B cell (primary cell): ENCODE results near the gene CD163. TPM values are rescaled to one million over a fixed set of nuclear protein-coding genes. Genes with fewer than 3 reads are reported as not detected.

Experiments used
- ATAC-seq: fragments of 200-7000 bp; cut with Tn5 transposase; one replicate; pipeline ENCODE4 v1.10.0; 2021; ENCODE audit warnings: low read depth, mild to moderate bottlenecking, moderate number of reproducible peaks, moderate library complexity
- CTCF ChIA-PET: fragments of 350-600 bp; sonication (Branson Sonifier 250); formaldehyde crosslinking; loops from one replicate; lab custom pipeline; 2021; ENCODE audit warnings: antibody characterized with exemption, inconsistent platforms; lab: Charles Lee
- POLR2A ChIA-PET: fragments of 350-600 bp; sonication (Branson Sonifier 250); formaldehyde crosslinking; loops from one replicate; lab custom pipeline; 2021; ENCODE audit warnings: antibody characterized with exemption; lab: Charles Lee
- DNase-seq: peaks from one replicate; pipeline ENCODE4 v3.0.0; 2013
- H2AFZ ChIP-seq: 2 replicates; pipeline ENCODE4 v1.6.1; 2012; ENCODE audit warnings: mild to moderate bottlenecking, low read depth, low read length; ENCODE audit not compliant: insufficient read depth, poor library complexity, severe bottlenecking
- H3K27ac ChIP-seq, 2 donors: 1 replicate in 1 of 2; 2 replicates in 1 of 2; pipeline ENCODE4 v1.5.1; 2012 to 2013; ENCODE audit warnings: low read length in 2 of 2, mild to moderate bottlenecking in 2 of 2, moderate library complexity in 1 of 2
- H3K27me3 ChIP-seq, 4 experiments: fragments of 200-600 bp in 1 of 4; sonication (generic) in 1 of 4; replicated peaks in 1 of 4; 1 replicate in 2 of 4; 2 replicates in 2 of 4; pipeline versions ENCODE4 v1.6.1 to v1.7.0; 2013 to 2016; ENCODE audit warnings: low read length in 3 of 4, mild to moderate bottlenecking in 2 of 4, mixed read lengths in 1 of 4, moderate library complexity in 1 of 4; ENCODE audit not compliant: insufficient read depth in 4 of 4, control insufficient read depth in 3 of 4; ENCODE audit errors: control extremely low read depth in 1 of 4
- H3K36me3 ChIP-seq, 2 experiments: replicated peaks in 1 of 2; 1 replicate in 1 of 2; 2 replicates in 1 of 2; pipeline versions ENCODE4 v1.6.1 to v1.7.1; 2013; ENCODE audit warnings: low read length in 1 of 2; ENCODE audit not compliant: insufficient read depth in 2 of 2, control insufficient read depth in 1 of 2; ENCODE audit errors: control extremely low read depth in 1 of 2, extremely low read depth in 1 of 2
- H3K4me1 ChIP-seq, 2 donors: fragments of 200-600 bp in 1 of 2; sonication (generic) in 1 of 2; 1 replicate in 1 of 2; 2 replicates in 1 of 2; pipeline versions ENCODE4 v1.5.1 to v1.6.1; 2013 to 2017; ENCODE audit warnings: low read length in 2 of 2; ENCODE audit not compliant: control insufficient read depth in 2 of 2, insufficient read depth in 2 of 2
- H3K4me2 ChIP-seq: replicated peaks from 2 replicates; pipeline ENCODE3; 2012; ENCODE audit warnings: mild to moderate bottlenecking, low read depth, low read length; ENCODE audit not compliant: poor library complexity, severe bottlenecking
- H3K4me3 ChIP-seq, 5 experiments: fragments of 200-600 bp in 1 of 5; sonication (generic) in 1 of 5; 1 replicate in 3 of 5; 2 replicates in 2 of 5; pipeline versions ENCODE4 v1.5.1 to v1.7.0; 2011 to 2016; ENCODE audit warnings: low read length in 4 of 5, mild to moderate bottlenecking in 4 of 5, low read depth in 2 of 5, control low read depth in 1 of 5, moderate library complexity in 1 of 5; ENCODE audit not compliant: insufficient read depth in 1 of 5; ENCODE audit errors: control extremely low read depth in 1 of 5, extremely low read depth in 1 of 5
- H3K79me2 ChIP-seq: fragments of 200-600 bp; sonication (generic); one replicate; pipeline ENCODE4 v1.6.0; 2016; ENCODE audit warnings: low read length; ENCODE audit not compliant: control insufficient read depth, insufficient read depth
- H3K9ac ChIP-seq: fragments of 200-600 bp; sonication (generic); 2 replicates; pipeline ENCODE4 v1.6.1; 2017; ENCODE audit warnings: mild to moderate bottlenecking, low read length, moderate library complexity
- H3K9me3 ChIP-seq, 3 donors: one replicate each; pipeline versions ENCODE4 v1.6.1 to v1.7.1; 2013; ENCODE audit warnings: low read length in 2 of 3; ENCODE audit not compliant: control insufficient read depth in 2 of 3, insufficient read depth in 1 of 3; ENCODE audit errors: control extremely low read depth in 1 of 3
- H4K20me1 ChIP-seq: 2 replicates; pipeline ENCODE4 v1.6.0; 2012; ENCODE audit warnings: mild to moderate bottlenecking, low read length; ENCODE audit not compliant: insufficient read depth, control insufficient read depth, poor library complexity, severe bottlenecking
- H3K27ac Mint-ChIP-seq: one replicate; pipeline ENCODE4 v1.8.0; 2021; ENCODE audit warnings: mixed read lengths
- H3K27me3 Mint-ChIP-seq: one replicate; pipeline ENCODE4 v1.8.0; 2021; ENCODE audit warnings: mixed read lengths
- H3K4me1 Mint-ChIP-seq: one replicate; pipeline ENCODE4 v1.8.0; 2021; ENCODE audit warnings: mixed read lengths
- H3K4me3 Mint-ChIP-seq: one replicate; pipeline ENCODE4 v1.8.0; 2021; ENCODE audit warnings: mixed read lengths
- H3K9me3 Mint-ChIP-seq: one replicate; pipeline ENCODE4 v1.8.0; 2022; ENCODE audit warnings: mixed read lengths; ENCODE audit not compliant: insufficient read depth
- EZH2 ChIP-seq: IDR thresholded peaks from 2 replicates; pipeline ENCODE4 v1.6.1; 2012; ENCODE audit warnings: borderline replicate concordance, low read depth, mild to moderate bottlenecking, moderate library complexity, low read length; ENCODE audit not compliant: insufficient read depth, poor library complexity, severe bottlenecking
- WGBS: methylation state at CpG from one replicate; pipeline ENCODE4 v1.1.5; 2013; ENCODE audit warnings: missing lambda C conversion rate; ENCODE audit not compliant: insufficient coverage; 5-methylcytosine and 5-hydroxymethylcytosine counted together
- intact Hi-C: fragments of 100-400 bp; cut with micrococcal nuclease; formaldehyde crosslinking; loops from one replicate; pipeline ENCODE4 v1.10.0; 2022
- polyA plus RNA-seq: library from polyadenylated mRNA; depleted of rRNA; stranded (reverse); fragments of >200 nt; gene quantifications from 2 replicates; pipeline ENCODE4 v1.2.3, GENCODE V29; 2012
- total RNA-seq, 2 donors: library from RNA; stranded (reverse); fragments of 120-200 nt in 1 of 2; gene quantifications; 1 replicate in 1 of 2; 2 replicates in 1 of 2; pipeline versions ENCODE4 v1.2.3 to v1.2.4, GENCODE V29; 2013 to 2022
- TF ChIP-seq, protein P1 (sequence below): fragments of 200-600 bp; IDR thresholded peaks from one replicate; pipeline ENCODE4 v1.8.0; 2022; ENCODE audit warnings: antibody characterized with exemption, mild to moderate bottlenecking

Gene CD163
- total and polyA plus RNA-seq, 2 donors (not counting 1 experiment from before 2014, with no cell fraction given): 1.1 to 1.8 TPM

DNA sequence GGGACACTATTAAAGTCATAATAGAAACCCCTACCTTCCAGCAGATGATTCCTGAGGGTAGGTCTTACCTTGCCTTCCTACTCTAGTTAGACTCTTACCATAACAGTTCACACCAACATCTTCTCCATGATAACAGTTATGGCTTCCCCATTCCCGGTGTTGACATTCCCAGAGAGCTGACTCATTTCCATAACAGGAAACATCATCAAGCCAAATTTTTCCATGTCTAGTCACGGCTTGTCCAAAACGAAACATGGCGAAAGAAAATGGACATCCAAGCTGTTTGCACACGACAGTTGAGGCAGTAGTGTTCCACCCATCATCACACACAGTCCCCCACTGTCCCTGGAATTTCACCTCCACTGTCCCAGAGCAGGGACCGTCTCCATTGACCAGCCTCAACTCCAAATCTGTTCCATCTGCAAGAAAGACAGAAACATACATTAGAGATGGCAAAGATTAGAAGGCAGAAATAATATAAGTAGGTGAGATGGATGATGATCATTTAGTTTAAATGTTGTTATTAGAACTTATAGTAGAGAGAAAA lies 70.2 kb downstream of the CD163 start:
- no peak overlapping the region for H3K4me3 ChIP-seq
- Mint-ChIP-seq H3K4me3 (no peak overlapping the region), H3K4me1 (no peaks in the 10 kb centered on the region), H3K27ac (no peak overlapping the region), H3K9me3 (no peaks in the 10 kb centered on the region), H3K27me3 (peaks cover 10% of the 10 kb centered on the region)
- DNase-seq (no peak), ATAC-seq (no peak)
- no peak overlapping the region for H3K9ac ChIP-seq
- no peaks in the 10 kb centered on the region for H3K4me1 ChIP-seq
- H4K20me1 ChIP-seq: no peaks in the 10 kb centered on the region
- 88% methylated on average over 5 of the region's 6 CpGs for WGBS
- H3K27ac ChIP-seq: no peak overlapping the region
- no peaks in the 10 kb centered on the region for H3K36me3 ChIP-seq
- TF ChIP-seq, protein P1, sequence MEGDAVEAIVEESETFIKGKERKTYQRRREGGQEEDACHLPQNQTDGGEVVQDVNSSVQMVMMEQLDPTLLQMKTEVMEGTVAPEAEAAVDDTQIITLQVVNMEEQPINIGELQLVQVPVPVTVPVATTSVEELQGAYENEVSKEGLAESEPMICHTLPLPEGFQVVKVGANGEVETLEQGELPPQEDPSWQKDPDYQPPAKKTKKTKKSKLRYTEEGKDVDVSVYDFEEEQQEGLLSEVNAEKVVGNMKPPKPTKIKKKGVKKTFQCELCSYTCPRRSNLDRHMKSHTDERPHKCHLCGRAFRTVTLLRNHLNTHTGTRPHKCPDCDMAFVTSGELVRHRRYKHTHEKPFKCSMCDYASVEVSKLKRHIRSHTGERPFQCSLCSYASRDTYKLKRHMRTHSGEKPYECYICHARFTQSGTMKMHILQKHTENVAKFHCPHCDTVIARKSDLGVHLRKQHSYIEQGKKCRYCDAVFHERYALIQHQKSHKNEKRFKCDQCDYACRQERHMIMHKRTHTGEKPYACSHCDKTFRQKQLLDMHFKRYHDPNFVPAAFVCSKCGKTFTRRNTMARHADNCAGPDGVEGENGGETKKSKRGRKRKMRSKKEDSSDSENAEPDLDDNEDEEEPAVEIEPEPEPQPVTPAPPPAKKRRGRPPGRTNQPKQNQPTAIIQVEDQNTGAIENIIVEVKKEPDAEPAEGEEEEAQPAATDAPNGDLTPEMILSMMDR: no peak
- TF ChIP-seq EZH2: no peak
- no peak overlapping the region for H2AFZ ChIP-seq
- H3K4me2 ChIP-seq: no peak overlapping the region
- peaks cover 0 to 12% (median 3%) of the 10 kb centered on the region in 4 experiments for H3K27me3 ChIP-seq
- POLR2A ChIA-PET: no interaction called here
- intact Hi-C loops: no loop called here
- CTCF ChIA-PET: no interaction called here
- H3K9me3 ChIP-seq: no peaks in the 10 kb centered on the region
- H3K79me2 ChIP-seq: no peaks in the 10 kb centered on the region

DNA sequence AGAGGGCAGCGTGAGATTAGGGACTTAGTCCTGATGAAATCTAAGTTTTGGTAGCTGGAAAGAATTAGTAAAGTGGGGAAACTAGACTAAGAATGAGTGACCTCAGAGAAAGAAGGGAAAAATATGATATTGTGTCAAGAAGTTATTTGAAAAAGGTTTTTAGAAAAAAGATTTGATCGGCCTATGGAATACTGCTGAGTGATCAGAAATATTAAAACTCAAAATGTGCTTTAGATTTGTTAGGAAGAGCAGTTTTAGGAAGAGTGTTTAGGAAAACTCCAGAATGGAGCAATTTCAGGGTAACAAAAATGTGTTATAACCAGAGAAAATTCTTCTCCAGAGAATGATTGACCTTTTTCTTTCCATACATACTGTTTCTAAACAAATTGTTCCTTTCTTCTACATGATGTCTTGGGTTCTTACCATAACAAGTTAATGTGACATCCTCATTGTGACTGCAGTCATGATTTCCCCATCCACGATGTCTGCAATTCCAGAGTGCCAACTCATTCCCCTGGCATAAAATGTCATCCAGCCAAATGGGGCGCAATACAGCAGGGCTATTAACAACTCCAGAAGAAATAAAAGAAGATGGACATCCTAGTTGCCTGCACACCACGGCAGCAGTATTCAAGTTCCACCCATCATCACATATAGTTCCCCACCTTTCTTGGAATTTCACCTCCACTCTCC lies 71.4 kb downstream of the CD163 start:
- no peaks in the 10 kb centered on the region for H3K9me3 ChIP-seq
- H3K4me3 ChIP-seq: no peak overlapping the region
- TF ChIP-seq, protein P1: no peak
- no peak for TF ChIP-seq EZH2
- no peak overlapping the region for H2AFZ ChIP-seq
- 95% methylated on average over 5 of the region's 5 CpGs for WGBS
- POLR2A ChIA-PET: no interaction called here
- Mint-ChIP-seq H3K9me3 (no peaks in the 10 kb centered on the region), H3K4me1 (no peaks in the 10 kb centered on the region), H3K27me3 (peaks cover 6% of the 10 kb centered on the region), H3K4me3 (no peak overlapping the region), H3K27ac (no peak overlapping the region)
- CTCF ChIA-PET: no interaction called here
- no peak for DNase-seq
- intact Hi-C loops: no loop called here
- no peaks in the 10 kb centered on the region for H3K4me1 ChIP-seq
- no peaks in the 10 kb centered on the region for H3K36me3 ChIP-seq
- no peak for ATAC-seq
- H3K27me3 ChIP-seq: peaks cover 0 to 12% (median 3%) of the 10 kb centered on the region in 4 experiments
- no peak overlapping the region for H3K9ac ChIP-seq
- no peak overlapping the region for H3K4me2 ChIP-seq
- no peaks in the 10 kb centered on the region for H4K20me1 ChIP-seq
- H3K79me2 ChIP-seq: no peaks in the 10 kb centered on the region
- H3K27ac ChIP-seq: no peak overlapping the region
